Endothelial cell of umbilical vein (primary cell): ENCODE results near the gene TAGLN. TPM values are rescaled to one million over a fixed set of nuclear protein-coding genes. Genes with fewer than 3 reads are reported as not detected.

ENCODE experiments used
- BruUV-seq: library from RNA; stranded (reverse); fragments of 400-500 nt; replicated peaks from 2 replicates; lab custom pipeline; 2021; lab: Mats Ljungman, UMichigan
- CTCF ChIA-PET: fragments of 300-600, 350-600 bp; sonication (Branson Sonifier 250); formaldehyde crosslinking; loops from one replicate; lab custom pipeline; 2021; ENCODE audit warnings: antibody characterized with exemption, inconsistent platforms; lab: Charles Lee
- POLR2A ChIA-PET: fragments of 300-600, 350-600 bp; sonication (Branson Sonifier 250); formaldehyde crosslinking; loops from one replicate; lab custom pipeline; 2021; ENCODE audit warnings: antibody characterized with exemption, inconsistent platforms; lab: Charles Lee
- DNase-seq: peaks from one replicate; pipeline ENCODE4 v3.0.0-alpha.2; 2011; ENCODE audit warnings: low read depth, low spot score
- FAIRE-seq: peaks from 2 replicates; lab custom pipeline; 2011; peaks lifted over from hg19 to GRCh38; lab: Jason Lieb, UNC
- H2AFZ ChIP-seq: 2 replicates; pipeline ENCODE4 v1.6.0; 2012; ENCODE audit warnings: low read depth, low read length, control low read depth, inconsistent platforms
- H3K27ac ChIP-seq: 2 replicates; pipeline ENCODE4 v1.5.1; 2011; ENCODE audit warnings: low read depth, mild to moderate bottlenecking, control low read depth, low read length, moderate library complexity; ENCODE audit not compliant: insufficient read depth
- H3K27me3 ChIP-seq, 2 experiments: 2 replicates each; pipeline versions ENCODE4 v1.6.0 to v1.6.1; 2011; ENCODE audit warnings: low read length in 2 of 2, mixed read lengths in 1 of 2; ENCODE audit not compliant: control insufficient read depth in 2 of 2, insufficient read depth in 2 of 2
- H3K36me3 ChIP-seq, 2 experiments: 2 replicates in 1 of 2; 3 replicates in 1 of 2; pipeline ENCODE4 v1.5.1; 2011; ENCODE audit warnings: low read length in 2 of 2, mild to moderate bottlenecking in 1 of 2, moderate library complexity in 1 of 2; ENCODE audit not compliant: control insufficient read depth in 2 of 2, insufficient read depth in 2 of 2; ENCODE audit errors: extremely low read depth in 1 of 2
- H3K4me1 ChIP-seq: 3 replicates; pipeline ENCODE4 v1.5.1; 2011; ENCODE audit warnings: mild to moderate bottlenecking, low read length; ENCODE audit not compliant: control insufficient read depth, insufficient read depth; ENCODE audit errors: extremely low read depth
- H3K4me2 ChIP-seq: 2 replicates; pipeline ENCODE4 v1.6.1; 2011; ENCODE audit warnings: low read length, control low read depth, mixed read lengths; ENCODE audit not compliant: insufficient read depth
- H3K4me3 ChIP-seq, 3 experiments: fragments of 200-600 bp in 1 of 3; sonication (generic), shearing (Covaris generic) in 1 of 3; replicated peaks in 1 of 3; 2 replicates each; pipeline ENCODE4 v1.5.1; 2011 to 2016; ENCODE audit warnings: control low read depth in 3 of 3, low read length in 3 of 3, mild to moderate bottlenecking in 2 of 3, inconsistent platforms in 1 of 3, low read depth in 1 of 3, moderate library complexity in 1 of 3; ENCODE audit not compliant: insufficient read depth in 1 of 3
- H3K79me2 ChIP-seq: 2 replicates; pipeline ENCODE4 v1.6.0; 2012; ENCODE audit warnings: low read length, inconsistent platforms; ENCODE audit not compliant: control insufficient read depth, insufficient read depth
- H3K9ac ChIP-seq: replicated peaks from 2 replicates; pipeline ENCODE3; 2011; ENCODE audit warnings: low read length, control low read depth; ENCODE audit not compliant: insufficient read depth; ENCODE audit errors: extremely low read depth
- H3K9me1 ChIP-seq: replicated peaks from 3 replicates; pipeline ENCODE4 v1.6.0; 2011; ENCODE audit warnings: mild to moderate bottlenecking, low read length; ENCODE audit not compliant: control insufficient read depth, insufficient read depth; ENCODE audit errors: extremely low read depth
- H3K9me3 ChIP-seq: replicated peaks from 2 replicates; pipeline ENCODE4 v1.5.1; 2012; ENCODE audit warnings: low read length, inconsistent platforms; ENCODE audit not compliant: control insufficient read depth, insufficient read depth
- H4K20me1 ChIP-seq: replicated peaks from 2 replicates; pipeline ENCODE3; 2011; ENCODE audit warnings: mild to moderate bottlenecking, low read length; ENCODE audit not compliant: control insufficient read depth, insufficient read depth; ENCODE audit errors: extremely low read depth
- EZH2 ChIP-seq: IDR thresholded peaks from 2 replicates; pipeline ENCODE4 v1.6.1; 2012; ENCODE audit warnings: borderline replicate concordance, low read depth, mild to moderate bottlenecking, moderate library complexity, low read length, inconsistent platforms; ENCODE audit not compliant: severe bottlenecking
- FOS ChIP-seq: IDR thresholded peaks from 2 replicates; pipeline ENCODE4 v1.6.1; 2011; ENCODE audit warnings: mild to moderate bottlenecking, low read length, moderate library complexity, borderline replicate concordance; ENCODE audit not compliant: insufficient read depth
- GATA2 ChIP-seq: IDR thresholded peaks from 2 replicates; pipeline ENCODE4 v1.7.0; 2011; ENCODE audit warnings: low read depth, mild to moderate bottlenecking, moderate library complexity, mixed read lengths, low read length; ENCODE audit not compliant: insufficient read length, insufficient read depth
- JUN ChIP-seq: IDR thresholded peaks from 2 replicates; pipeline ENCODE4 v1.6.1; 2011; ENCODE audit warnings: borderline replicate concordance, low read depth; ENCODE audit not compliant: insufficient read length, insufficient read depth
- MAX ChIP-seq: IDR thresholded peaks from 2 replicates; pipeline ENCODE4 v1.6.1; 2011; ENCODE audit not compliant: insufficient read depth, insufficient read length
- MYC ChIP-seq: IDR thresholded peaks from one replicate; pipeline ENCODE4 v1.6.1; 2011; ENCODE audit warnings: mild to moderate bottlenecking, low read depth, low read length
- POLR2A ChIP-seq: IDR thresholded peaks from 2 replicates; pipeline ENCODE4 v1.6.1; 2012; ENCODE audit warnings: low read depth, mild to moderate bottlenecking, control low read depth, low read length
- POLR2AphosphoS5 ChIP-seq: IDR thresholded peaks from 2 replicates; pipeline ENCODE4 v1.6.1; 2012; ENCODE audit warnings: low read depth, mild to moderate bottlenecking, control low read depth, low read length, moderate library complexity; ENCODE audit not compliant: insufficient read depth
- dilution Hi-C: fragments of 300-500 bp; cut with MboI; formaldehyde crosslinking; loops from one replicate; pipeline ENCODE4 v1.15.0; 2019; ENCODE audit warnings: low sequenced_read_pairs; ENCODE audit not compliant: extremely low pct_ligation_motif_present
- intact Hi-C: fragments of 100-400 bp; cut with micrococcal nuclease; formaldehyde crosslinking; loops from one replicate; pipeline ENCODE4 v1.10.0; 2022
- polyA plus RNA-seq, 4 experiments: library from polyadenylated mRNA; depleted of rRNA in 3 of 4; stranded (reverse) in 3 of 4; unstranded in 1 of 4; fragments of >200 nt; gene quantifications; 2 replicates each; pipeline versions ENCODE4 v1.2.1 to v1.2.3, GENCODE V29; 2011 to 2012; ENCODE audit warnings: missing spikeins in 1 of 4
- total RNA-seq: library from RNA; stranded (reverse); gene quantifications from 2 replicates; pipeline ENCODE4 v1.2.3, GENCODE V29; 2021
- TF ChIP-seq, protein P1 (sequence below), 2 donors: IDR thresholded peaks; 1 replicate in 1 of 2; 2 replicates in 1 of 2; pipeline ENCODE4 v1.5.1; 2011; ENCODE audit warnings: low read length in 2 of 2, mild to moderate bottlenecking in 2 of 2, moderate library complexity in 2 of 2, control low read depth in 1 of 2, inconsistent platforms in 1 of 2, low read depth in 1 of 2; ENCODE audit not compliant: insufficient read depth in 1 of 2; ENCODE audit errors: extremely low read depth in 1 of 2

TAGLN gene
- total and polyA plus RNA-seq, 2 donors (not counting 3 experiments of a cell fraction or from before 2014, with no cell fraction given): 20.8 to 113 TPM

DNA sequence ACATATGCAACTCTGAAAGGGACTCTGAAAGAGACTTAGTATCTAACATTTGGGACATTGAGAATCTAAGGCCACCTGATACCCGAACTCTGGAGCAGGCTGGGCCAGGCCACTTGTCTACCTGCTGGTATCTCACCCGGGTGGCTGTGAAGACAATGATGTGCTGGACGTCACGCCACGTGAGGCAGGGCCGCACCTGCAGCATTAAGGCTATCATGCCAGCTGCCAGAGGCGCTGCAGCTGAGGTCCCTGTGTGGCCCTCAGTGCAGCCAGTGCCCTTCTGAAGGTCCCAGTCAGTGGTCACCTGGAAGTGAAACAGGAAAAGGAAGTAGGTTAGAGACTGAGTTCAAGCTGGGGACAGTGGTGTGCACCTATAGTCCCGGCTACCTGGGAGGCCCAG is 20.3 kb downstream of the TAGLN start:
- Histone ChIP-seq H3K9me1 (no peaks in the 10 kb centered on the region), H3K4me3 (no peak overlapping the region), H3K79me2 (no peaks in the 10 kb centered on the region), H2AFZ (no peak overlapping the region), H3K9me3 (no peaks in the 10 kb centered on the region), H3K4me2 (no peak overlapping the region), H4K20me1 (no peaks in the 10 kb centered on the region), H3K27me3 (no peaks in the 10 kb centered on the region), H3K27ac (no peak overlapping the region), H3K36me3 (peaks cover 0 to 23% of the 10 kb centered on the region in 2 experiments), H3K9ac (no peak overlapping the region), H3K4me1 (peaks cover 11% of the 10 kb centered on the region)
- FAIRE-seq: no peak
- intact Hi-C loops: no loop called here
- CTCF ChIA-PET: interaction anchor here (0.5 to 1.2 kb wide), 3 partner anchors 9 to 428 kb away, joined by 3 read pairs; partner anchors contain the start of gene APOA5
- POLR2A ChIA-PET: no interaction called here
- BruUV-seq: no TSS peak
- TF ChIP-seq JUN (no peak), MYC (no peak)
- dilution Hi-C loops: no loop called here
- DNase-seq: no peak

GRCh38 chr11:117219995-117220394 is 20.8 kb downstream of the TAGLN start:
- FAIRE-seq (no peak), DNase-seq (no peak)
- intact Hi-C loops: no loop called here
- Histone ChIP-seq H3K4me3 (no peak overlapping the region), H3K27me3 (no peaks in the 10 kb centered on the region), H3K27ac (no peak overlapping the region), H2AFZ (no peak overlapping the region), H3K4me1 (peaks cover 11% of the 10 kb centered on the region), H3K9me1 (no peaks in the 10 kb centered on the region), H3K36me3 (peaks cover 0 to 22% of the 10 kb centered on the region in 2 experiments), H4K20me1 (no peaks in the 10 kb centered on the region), H3K4me2 (no peak overlapping the region), H3K79me2 (no peaks in the 10 kb centered on the region), H3K9ac (no peak overlapping the region), H3K9me3 (no peaks in the 10 kb centered on the region)
- no TSS peak for BruUV-seq
- ChIA-PET CTCF (interaction anchor here (1.2 to 3.4 kb wide), 3 partner anchors 8 to 340 kb away, joined by 3 to 16 read pairs (median 3); partner anchors contain the start of genes PCSK7 and RNF214), POLR2A (no interaction called here)
- TF ChIP-seq, protein P1, sequence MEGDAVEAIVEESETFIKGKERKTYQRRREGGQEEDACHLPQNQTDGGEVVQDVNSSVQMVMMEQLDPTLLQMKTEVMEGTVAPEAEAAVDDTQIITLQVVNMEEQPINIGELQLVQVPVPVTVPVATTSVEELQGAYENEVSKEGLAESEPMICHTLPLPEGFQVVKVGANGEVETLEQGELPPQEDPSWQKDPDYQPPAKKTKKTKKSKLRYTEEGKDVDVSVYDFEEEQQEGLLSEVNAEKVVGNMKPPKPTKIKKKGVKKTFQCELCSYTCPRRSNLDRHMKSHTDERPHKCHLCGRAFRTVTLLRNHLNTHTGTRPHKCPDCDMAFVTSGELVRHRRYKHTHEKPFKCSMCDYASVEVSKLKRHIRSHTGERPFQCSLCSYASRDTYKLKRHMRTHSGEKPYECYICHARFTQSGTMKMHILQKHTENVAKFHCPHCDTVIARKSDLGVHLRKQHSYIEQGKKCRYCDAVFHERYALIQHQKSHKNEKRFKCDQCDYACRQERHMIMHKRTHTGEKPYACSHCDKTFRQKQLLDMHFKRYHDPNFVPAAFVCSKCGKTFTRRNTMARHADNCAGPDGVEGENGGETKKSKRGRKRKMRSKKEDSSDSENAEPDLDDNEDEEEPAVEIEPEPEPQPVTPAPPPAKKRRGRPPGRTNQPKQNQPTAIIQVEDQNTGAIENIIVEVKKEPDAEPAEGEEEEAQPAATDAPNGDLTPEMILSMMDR (IDR thresholded peaks at IDR 0.05; ENCODE audit: extremely low read depth in 1 of 2, insufficient read depth in 1 of 2, low read depth in 1 of 2, low read length in 2 of 2): no peak
- TF ChIP-seq MYC (no peak), POLR2A (no peak), JUN (no peak), EZH2 (no peak), POLR2AphosphoS5 (no peak), MAX (no peak), FOS (no peak), GATA2 (no peak)
- dilution Hi-C loops: no loop called here
